ENCODE data around the gene SLBP. TPM values are rescaled to one million over a fixed set of nuclear protein-coding genes. Genes with fewer than 3 reads are reported as not detected.

SLBP gene
- total and polyA plus RNA-seq, 2 experiments from 2014 or later = 39.9 to 62.0 TPM

- Histone ChIP-seq H3K4me1 (ENCODE audit: low read depth) (peaks cover 17% of the 10 kb centered on the region), H3K27me3 (no peaks in the 10 kb centered on the region), H3K9me3 (ENCODE audit: low read depth) (no peaks in the 10 kb centered on the region), H3K4me3 (no peak overlapping the region), H3K36me3 (no peaks in the 10 kb centered on the region), H3K27ac (no peak overlapping the region)
- no peak for TF ChIP-seq CTCF (IDR thresholded peaks at IDR 0.05; ENCODE audit: low read depth, low read length)
- DNase-seq (ENCODE audit: low read depth in 1 of 2, low spot score in 1 of 2) = no peak
These were observed 64.7 kb downstream of the SLBP start for GRCh38 chr4:1647432-1647831.

- Histone ChIP-seq H3K4me1 (ENCODE audit: low read depth) (peaks cover 17% of the 10 kb centered on the region), H3K9me3 (ENCODE audit: low read depth) (no peaks in the 10 kb centered on the region), H3K27ac (no peak overlapping the region), H3K36me3 (no peaks in the 10 kb centered on the region), H3K4me3 (no peak overlapping the region), H3K27me3 (no peaks in the 10 kb centered on the region)
- no peak for DNase-seq (ENCODE audit: low read depth in 1 of 2, low spot score in 1 of 2)
- TF ChIP-seq CTCF (IDR thresholded peaks at IDR 0.05; ENCODE audit: low read depth, low read length) = no peak
These were observed 65.4 kb downstream of the SLBP start for GRCh38 chr4:1646690-1647089.

GRCh38 chr4:1644891-1645657, 67.0 kb downstream of the SLBP start:
- DNase-seq (ENCODE audit: low read depth in 1 of 2, low spot score in 1 of 2) = peak; percentile 75 to 81
- H3K27ac ChIP-seq = peak overlapping the region; percentile 89
- no peaks in the 10 kb centered on the region for H3K36me3 ChIP-seq
- H3K4me3 ChIP-seq = no peak overlapping the region
- H3K4me1 ChIP-seq (ENCODE audit: low read depth) = peaks cover 17% of the 10 kb centered on the region
- no peaks in the 10 kb centered on the region for H3K9me3 ChIP-seq (ENCODE audit: low read depth)
- no peaks in the 10 kb centered on the region for H3K27me3 ChIP-seq
- no peak for TF ChIP-seq CTCF (IDR thresholded peaks at IDR 0.05; ENCODE audit: low read depth, low read length)

- H3K4me3 ChIP-seq = no peak overlapping the region
- H3K27ac ChIP-seq = peak overlapping the region; percentile 89
- no peaks in the 10 kb centered on the region for H3K36me3 ChIP-seq
- H3K9me3 ChIP-seq (ENCODE audit: low read depth) = no peaks in the 10 kb centered on the region
- TF ChIP-seq CTCF (IDR thresholded peaks at IDR 0.05; ENCODE audit: low read depth, low read length) = no peak
- no peak for DNase-seq (ENCODE audit: low read depth in 1 of 2, low spot score in 1 of 2)
- no peaks in the 10 kb centered on the region for H3K27me3 ChIP-seq
- H3K4me1 ChIP-seq (ENCODE audit: low read depth) = peaks cover 17% of the 10 kb centered on the region
These were observed 68.0 kb downstream of the SLBP start for GRCh38 chr4:1643971-1644735.

Other genes with a start within 250 kb of the SLBP start
- 7.1 and 11.8 TPM in 2 replicates for gene FAM53A, start 28.0 kb downstream of the SLBP start, total RNA-seq
- 7.1 and 11.4 TPM in 2 replicates for gene FAM53A, start 28.0 kb downstream of the SLBP start, polyA plus RNA-seq
- gene TMEM129, start 9.0 kb upstream of the SLBP start, total RNA-seq = 174 and 175 TPM in 2 replicates
- 124 and 137 TPM in 2 replicates for gene TMEM129, start 9.0 kb upstream of the SLBP start, polyA plus RNA-seq
- 14.4 and 78.2 TPM in 2 replicates for gene TACC3, start 9.2 kb upstream of the SLBP start, total RNA-seq
- 18.1 and 73.1 TPM in 2 replicates for gene TACC3, start 9.2 kb upstream of the SLBP start, polyA plus RNA-seq
- gene FGFR3, start 81.0 kb upstream of the SLBP start, total RNA-seq = 44.3 and 47.3 TPM in 2 replicates
- 39.2 and 40.9 TPM in 2 replicates for gene FGFR3, start 81.0 kb upstream of the SLBP start, polyA plus RNA-seq
- gene LETM1, start 143.8 kb upstream of the SLBP start, total RNA-seq = 53.3 and 61.5 TPM in 2 replicates
- 22.5 and 23.3 TPM in 2 replicates for gene LETM1, start 143.8 kb upstream of the SLBP start, polyA plus RNA-seq
- gene NSD2, start 159.1 kb upstream of the SLBP start, total RNA-seq = 49.8 and 91.3 TPM in 2 replicates
- 49.0 and 84.6 TPM in 2 replicates for gene NSD2, start 159.1 kb upstream of the SLBP start, polyA plus RNA-seq